Transverse colon (tissue), 4 donors: ENCODE measurements around the gene CELSR3. TPM values are rescaled to one million over a fixed set of nuclear protein-coding genes. Genes with fewer than 3 reads are reported as not detected.

Experiments
- DNase-seq: peaks from one replicate; pipeline ENCODE4 v3.0.0-alpha.2; 2019
- H3K27ac ChIP-seq, 4 donors: fragments of 200-600 bp; sonication (generic); 2 replicates each; pipeline ENCODE4 v1.5.1; 2016 to 2018; ENCODE audit warnings: inconsistent platforms in 4 of 4
- H3K27me3 ChIP-seq: fragments of 200-600 bp; sonication (generic); 2 replicates; pipeline ENCODE4 v1.5.1; 2017; ENCODE audit warnings: inconsistent platforms
- H3K36me3 ChIP-seq, 4 donors: fragments of 200-600 bp; sonication (generic); 2 replicates each; pipeline ENCODE4 v1.5.1; 2017 to 2019; ENCODE audit warnings: inconsistent platforms in 4 of 4
- H3K4me1 ChIP-seq, 4 donors: fragments of 200-600 bp; sonication (generic); 2 replicates each; pipeline ENCODE4 v1.5.1; 2017 to 2020; ENCODE audit warnings: inconsistent platforms in 4 of 4
- H3K4me3 ChIP-seq, 4 donors: fragments of 200-600 bp; sonication (generic); 1 replicate in 1 of 4; 2 replicates in 3 of 4; pipeline versions ENCODE4 v1.5.1 to v1.6.1; 2017 to 2019; ENCODE audit warnings: inconsistent platforms in 4 of 4
- H3K9me3 ChIP-seq, 2 donors: fragments of 200-600 bp; sonication (generic); 2 replicates each; pipeline ENCODE4 v1.5.1; 2017 to 2019; ENCODE audit warnings: inconsistent platforms in 2 of 2
- EP300 ChIP-seq: sonication (generic); formaldehyde crosslinking; IDR thresholded peaks from one replicate; pipeline ENCODE4 v1.6.1; 2017; ENCODE audit warnings: antibody characterized with exemption, low read depth
- POLR2A ChIP-seq: fragments of 450-650 bp; IDR thresholded peaks from one replicate; pipeline ENCODE4 v1.6.1; 2016; ENCODE audit warnings: antibody characterized with exemption, mild to moderate bottlenecking, moderate library complexity
- POLR2AphosphoS5 ChIP-seq, 3 donors: sonication (generic); formaldehyde crosslinking; IDR thresholded peaks; one replicate each; pipeline ENCODE4 v1.6.1; 2016; ENCODE audit warnings: antibody characterized with exemption in 3 of 3
- WGBS, 2 donors: methylation state at CpG; one replicate each; pipeline ENCODE4 v1.1.5; 2018; ENCODE audit warnings: low coverage in 1 of 2; 5-methylcytosine and 5-hydroxymethylcytosine counted together
- in situ Hi-C, 4 donors: fragments of 200-750 bp; cut with MboI; loops; one replicate each; pipeline versions ENCODE4 v1.15.0 to v1.15.1; 2017; ENCODE audit warnings: low sequenced_read_pairs in 3 of 4, low pct_ligation_motif_present in 1 of 4, low pct_unique_long_range_greater_than_20kb in 1 of 4
- intact Hi-C: fragments of 100-400 bp; cut with DNase I; formaldehyde crosslinking; loops from one replicate; pipeline ENCODE4 v1.15.1; 2023; ENCODE audit warnings: low total_unique reads
- total RNA-seq, 4 donors: library from RNA; depleted of rRNA; stranded (reverse); fragments of >200 nt; gene quantifications; one replicate each; pipeline ENCODE4 v1.1.0, GENCODE V29; 2016
- TF ChIP-seq, protein P1 (sequence below), 5 experiments: fragments of 200-600 bp in 3 of 5; fragments of 450-650 bp in 2 of 5; sonication (generic) in 3 of 5; IDR thresholded peaks; 1 replicate in 2 of 5; 2 replicates in 3 of 5; pipeline ENCODE4 v1.5.1; 2016 to 2017; ENCODE audit warnings: antibody characterized with exemption in 5 of 5, inconsistent platforms in 3 of 5, mild to moderate bottlenecking in 2 of 5, moderate library complexity in 1 of 5

Gene CELSR3
- total RNA-seq, 4 donors from 2014 or later: 1.2 to 15.0 (median 3.9) TPM

DNA sequence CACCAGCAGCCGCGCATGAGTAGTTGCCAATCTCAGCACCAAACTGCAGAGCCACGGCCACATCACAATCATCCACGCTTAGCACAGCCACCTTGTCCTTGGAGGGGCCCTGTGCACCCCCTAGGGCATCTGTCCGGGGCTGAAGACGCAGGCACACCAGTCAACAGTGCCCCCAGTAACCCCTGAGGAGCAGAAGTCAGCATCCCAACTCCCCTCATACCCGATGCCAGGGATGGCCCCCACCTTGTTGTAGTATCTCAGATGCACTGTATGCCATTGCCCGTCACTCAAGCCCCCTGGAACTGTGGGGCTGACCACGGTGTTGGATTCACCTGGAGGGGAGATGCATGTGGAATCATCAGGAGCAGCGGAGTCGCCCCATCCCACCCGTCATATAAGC is 7.6 kb downstream of the CELSR3 start:
- no peak for DNase-seq
- Histone ChIP-seq H3K4me3 (no peak overlapping the region), H3K27ac (no peak overlapping the region), H3K4me1 (peaks cover 0 to 14% (median 6%) of the 10 kb centered on the region in 4 donors), H3K36me3 (no peaks in the 10 kb centered on the region), H3K9me3 (no peaks in the 10 kb centered on the region), H3K27me3 (no peaks in the 10 kb centered on the region)
- in situ Hi-C loops (no loop called here), intact Hi-C loops (no loop called here)
- TF ChIP-seq, protein P1, sequence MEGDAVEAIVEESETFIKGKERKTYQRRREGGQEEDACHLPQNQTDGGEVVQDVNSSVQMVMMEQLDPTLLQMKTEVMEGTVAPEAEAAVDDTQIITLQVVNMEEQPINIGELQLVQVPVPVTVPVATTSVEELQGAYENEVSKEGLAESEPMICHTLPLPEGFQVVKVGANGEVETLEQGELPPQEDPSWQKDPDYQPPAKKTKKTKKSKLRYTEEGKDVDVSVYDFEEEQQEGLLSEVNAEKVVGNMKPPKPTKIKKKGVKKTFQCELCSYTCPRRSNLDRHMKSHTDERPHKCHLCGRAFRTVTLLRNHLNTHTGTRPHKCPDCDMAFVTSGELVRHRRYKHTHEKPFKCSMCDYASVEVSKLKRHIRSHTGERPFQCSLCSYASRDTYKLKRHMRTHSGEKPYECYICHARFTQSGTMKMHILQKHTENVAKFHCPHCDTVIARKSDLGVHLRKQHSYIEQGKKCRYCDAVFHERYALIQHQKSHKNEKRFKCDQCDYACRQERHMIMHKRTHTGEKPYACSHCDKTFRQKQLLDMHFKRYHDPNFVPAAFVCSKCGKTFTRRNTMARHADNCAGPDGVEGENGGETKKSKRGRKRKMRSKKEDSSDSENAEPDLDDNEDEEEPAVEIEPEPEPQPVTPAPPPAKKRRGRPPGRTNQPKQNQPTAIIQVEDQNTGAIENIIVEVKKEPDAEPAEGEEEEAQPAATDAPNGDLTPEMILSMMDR (IDR thresholded peaks at IDR 0.05): no peak
- TF ChIP-seq EP300: no peak
- no peak for TF ChIP-seq POLR2AphosphoS5 (IDR thresholded peaks at IDR 0.05)
- TF ChIP-seq POLR2A: no peak
- WGBS, 2 donors: 94% methylated on average over 12 of the region's 12 CpGs; no CpG with 5 or more reads in 1 of the 2 donors

DNA sequence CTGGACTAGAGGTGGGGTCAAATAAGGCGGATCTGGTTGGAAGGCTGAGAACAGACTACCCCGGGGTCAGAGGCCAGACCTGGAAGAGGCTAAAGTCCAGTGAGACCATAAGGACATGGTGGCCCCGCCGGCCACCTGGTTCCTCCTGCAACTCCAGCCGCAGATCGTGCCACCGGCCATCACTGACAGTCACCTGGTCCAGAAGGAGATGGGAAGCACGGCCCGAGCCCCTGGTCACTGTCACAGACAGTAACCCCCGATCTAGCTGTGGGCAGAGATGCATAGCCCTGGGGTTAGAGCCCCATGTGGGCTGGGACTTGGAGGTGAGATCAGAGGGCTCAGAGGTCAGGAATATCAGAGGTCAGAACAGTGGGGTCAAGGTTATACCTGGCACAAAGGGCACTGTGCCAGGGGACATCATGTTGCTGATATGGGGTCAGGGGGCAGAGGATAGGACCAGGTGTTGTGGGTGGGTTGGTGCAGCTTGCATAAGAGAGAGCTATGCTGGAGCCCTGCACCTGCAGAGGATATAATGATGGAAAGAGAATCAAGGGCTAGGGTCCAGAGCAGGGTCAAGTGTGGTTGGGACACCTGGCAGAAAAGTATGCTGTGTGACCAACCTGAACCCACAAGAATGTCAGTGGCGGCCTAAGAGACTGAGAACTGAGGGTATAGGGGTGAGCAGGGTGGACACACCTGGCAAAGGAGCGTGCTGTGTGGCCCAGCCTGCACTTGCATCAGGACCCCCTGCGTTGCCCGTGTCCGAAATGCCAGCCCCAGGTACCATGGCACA is 9.6 kb downstream of the CELSR3 start:
- DNase-seq: no peak
- in situ Hi-C loops: no loop called here
- no peaks in the 10 kb centered on the region for H3K27me3 ChIP-seq
- WGBS, 2 donors: 82 to 94% methylated on average over 3 to 15 of the region's 15 CpGs
- no peaks in the 10 kb centered on the region for H3K9me3 ChIP-seq
- TF ChIP-seq POLR2AphosphoS5 (IDR thresholded peaks at IDR 0.05): no peak
- TF ChIP-seq, protein P1 (IDR thresholded peaks at IDR 0.05): no peak
- no peak for TF ChIP-seq POLR2A
- TF ChIP-seq EP300: no peak
- H3K4me1 ChIP-seq: peaks cover 0 to 14% (median 6%) of the 10 kb centered on the region in 4 donors
- intact Hi-C loops: loop anchor here (1.0 kb wide), 1 partner anchor 131 kb away; no protein-coding TSS in a partner anchor
- no peaks in the 10 kb centered on the region for H3K36me3 ChIP-seq
- no peak overlapping the region for H3K4me3 ChIP-seq
- no peak overlapping the region for H3K27ac ChIP-seq

DNA sequence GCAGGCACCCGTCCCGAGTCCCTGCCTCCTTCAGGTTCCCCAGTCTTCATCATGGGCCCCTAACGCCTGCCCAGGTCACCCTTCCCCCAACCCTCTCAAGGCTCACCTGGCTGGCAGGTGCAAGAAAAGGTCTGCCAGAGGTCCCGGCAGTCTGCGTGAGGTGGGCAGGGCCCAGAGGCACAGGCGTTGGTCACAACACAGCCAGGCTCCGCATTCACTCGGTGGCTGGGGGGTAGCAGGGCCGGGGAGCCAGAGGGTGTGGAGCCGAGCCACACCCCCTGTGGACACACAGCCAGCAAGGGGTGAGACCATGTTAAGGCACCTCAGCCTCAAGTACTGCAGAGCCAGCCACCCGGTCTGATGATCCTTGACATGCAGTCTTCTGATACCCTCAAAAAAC is 10.9 kb downstream of the CELSR3 start:
- Histone ChIP-seq H3K27ac (no peak overlapping the region), H3K27me3 (no peaks in the 10 kb centered on the region), H3K4me1 (peaks cover 0 to 14% (median 6%) of the 10 kb centered on the region in 4 donors), H3K9me3 (no peaks in the 10 kb centered on the region), H3K36me3 (no peaks in the 10 kb centered on the region), H3K4me3 (no peak overlapping the region)
- no peak for TF ChIP-seq POLR2AphosphoS5 (IDR thresholded peaks at IDR 0.05)
- TF ChIP-seq, protein P1 (IDR thresholded peaks at IDR 0.05): no peak
- TF ChIP-seq EP300: no peak
- no peak for TF ChIP-seq POLR2A
- no peak for DNase-seq
- in situ Hi-C loops (no loop called here), intact Hi-C loops (loop anchor here (1.0 kb wide), 1 partner anchor 129 kb away; no protein-coding TSS in a partner anchor)
- WGBS, 2 donors: 81% methylated on average over 11 of the region's 11 CpGs; no CpG with 5 or more reads in 1 of the 2 donors

DNA sequence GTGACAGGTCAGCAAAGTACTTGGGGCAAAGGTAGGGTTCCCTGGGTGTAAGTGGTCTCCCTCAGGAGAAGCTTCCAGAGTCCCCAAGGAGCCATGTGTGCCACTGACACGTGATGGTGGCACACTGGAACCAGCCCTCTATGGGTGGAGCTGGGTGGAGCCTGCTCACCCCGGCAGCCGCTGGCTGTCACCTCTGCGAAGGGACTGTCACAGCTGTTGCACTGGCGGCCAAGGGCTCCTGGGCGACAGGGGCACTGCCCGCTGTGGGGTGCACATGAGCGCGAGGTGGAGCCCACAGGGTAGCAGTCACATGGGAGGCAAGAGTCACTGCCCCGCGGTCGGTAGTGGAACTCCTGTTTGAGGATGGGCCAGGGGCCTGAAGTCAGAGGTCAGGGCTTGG is 12.0 kb downstream of the CELSR3 start:
- no peak overlapping the region for H3K4me3 ChIP-seq
- intact Hi-C loops: no loop called here
- WGBS, 2 donors: 81% methylated on average over 12 of the region's 12 CpGs; no CpG with 5 or more reads in 1 of the 2 donors
- in situ Hi-C loops: no loop called here
- no peaks in the 10 kb centered on the region for H3K27me3 ChIP-seq
- no peaks in the 10 kb centered on the region for H3K36me3 ChIP-seq
- no peaks in the 10 kb centered on the region for H3K9me3 ChIP-seq
- peaks cover 0 to 4% (median 2%) of the 10 kb centered on the region in 4 donors for H3K4me1 ChIP-seq
- DNase-seq: no peak
- H3K27ac ChIP-seq: no peak overlapping the region
- TF ChIP-seq POLR2A (no peak), POLR2AphosphoS5 (IDR thresholded peaks at IDR 0.05) (no peak), EP300 (no peak)
- TF ChIP-seq, protein P1 (IDR thresholded peaks at IDR 0.05): no peak
